Neural progenitor cell (in vitro differentiated cells): ENCODE results near the gene ATP6V1D. TPM values are rescaled to one million over a fixed set of nuclear protein-coding genes. Genes with fewer than 3 reads are reported as not detected.

ENCODE experiments used
- DNase-seq: peaks from one replicate; pipeline ENCODE4 v3.0.0-alpha.2; 2016; ENCODE audit warnings: low spot score
- H2AFZ ChIP-seq: fragments of 200-600 bp; sonication (generic); replicated peaks from 2 replicates; pipeline ENCODE4 v1.6.1; 2016; ENCODE audit warnings: antibody characterized with exemption
- H3F3A ChIP-seq: fragments of 200-600 bp; sonication (generic); 2 replicates; pipeline ENCODE4 v1.6.1; 2016; ENCODE audit warnings: antibody characterized with exemption, low read depth
- H3K27ac ChIP-seq: fragments of 200-600 bp; sonication (generic); 2 replicates; pipeline ENCODE4 v1.5.1; 2016; ENCODE audit warnings: mild to moderate bottlenecking
- H3K27me3 ChIP-seq: fragments of 200-600 bp; sonication (generic); 2 replicates; pipeline ENCODE4 v1.6.1; 2016; ENCODE audit warnings: mild to moderate bottlenecking, moderate library complexity
- H3K36me3 ChIP-seq: fragments of 200-600 bp; sonication (generic); 2 replicates; pipeline ENCODE4 v1.5.1; 2016
- H3K4me1 ChIP-seq: fragments of 200-600 bp; sonication (generic); 2 replicates; pipeline ENCODE4 v1.6.1; 2016; ENCODE audit warnings: mixed run types
- H3K4me2 ChIP-seq: fragments of 200-600 bp; sonication (generic); 2 replicates; pipeline ENCODE4 v1.6.1; 2016
- H3K4me3 ChIP-seq: fragments of 200-600 bp; sonication (generic); 2 replicates; pipeline ENCODE4 v1.5.1; 2016
- H3K79me2 ChIP-seq: fragments of 200-600 bp; sonication (generic); 2 replicates; pipeline ENCODE4 v1.6.1; 2016; ENCODE audit warnings: low read depth
- H3K9ac ChIP-seq: fragments of 200-600 bp; sonication (generic); 2 replicates; pipeline ENCODE4 v1.6.1; 2016
- H3K9me3 ChIP-seq: fragments of 200-600 bp; sonication (generic); 2 replicates; pipeline ENCODE4 v1.5.1; 2016; ENCODE audit warnings: low read depth
- H4K20me1 ChIP-seq: fragments of 200-600 bp; sonication (generic); 2 replicates; pipeline ENCODE4 v1.6.1; 2016; ENCODE audit warnings: low read depth
- H3K27ac Mint-ChIP-seq: 3 replicates; pipeline ENCODE4 v1.8.0; 2021; ENCODE audit warnings: mixed read lengths
- H3K27me3 Mint-ChIP-seq: 2 replicates; pipeline ENCODE4 v1.8.0; 2022; ENCODE audit warnings: low read depth, mild to moderate bottlenecking, inconsistent platforms, moderate library complexity, mixed read lengths; ENCODE audit not compliant: insufficient read depth
- H3K36me3 Mint-ChIP-seq: 3 replicates; pipeline ENCODE4 v1.8.0; 2021; ENCODE audit warnings: mixed read lengths
- H3K4me1 Mint-ChIP-seq: 3 replicates; pipeline ENCODE4 v1.8.0; 2021; ENCODE audit warnings: mixed read lengths
- H3K4me3 Mint-ChIP-seq: 3 replicates; pipeline ENCODE4 v1.8.0; 2021; ENCODE audit warnings: mild to moderate bottlenecking, moderate library complexity, mixed read lengths
- H3K9me3 Mint-ChIP-seq: 3 replicates; pipeline ENCODE4 v1.8.0; 2020; ENCODE audit warnings: mixed read lengths
- EZH2 ChIP-seq: fragments of 200-600 bp; sonication (generic); IDR thresholded peaks from 2 replicates; pipeline ENCODE4 v1.6.1; 2017; ENCODE audit warnings: antibody characterized with exemption, mild to moderate bottlenecking, moderate library complexity
- EZH2phosphoT487 ChIP-seq: fragments of 200-600 bp; sonication (generic); IDR thresholded peaks from 2 replicates; pipeline ENCODE4 v1.6.1; 2017; ENCODE audit warnings: antibody characterized with exemption
- total RNA-seq: library from RNA; depleted of rRNA; stranded (reverse); fragments of >200 nt; gene quantifications from 2 replicates; pipeline ENCODE4 v1.2.3, GENCODE V29; 2015; ENCODE audit warnings: low replicate concordance
- TF ChIP-seq, protein P1 (sequence below): fragments of 200-600 bp; sonication (generic); IDR thresholded peaks from 2 replicates; pipeline ENCODE4 v1.5.1; 2017; ENCODE audit warnings: antibody characterized with exemption, mild to moderate bottlenecking

The ATP6V1D gene
- total RNA-seq, 1 donor from 2014 or later, result 79.9 TPM

DNA sequence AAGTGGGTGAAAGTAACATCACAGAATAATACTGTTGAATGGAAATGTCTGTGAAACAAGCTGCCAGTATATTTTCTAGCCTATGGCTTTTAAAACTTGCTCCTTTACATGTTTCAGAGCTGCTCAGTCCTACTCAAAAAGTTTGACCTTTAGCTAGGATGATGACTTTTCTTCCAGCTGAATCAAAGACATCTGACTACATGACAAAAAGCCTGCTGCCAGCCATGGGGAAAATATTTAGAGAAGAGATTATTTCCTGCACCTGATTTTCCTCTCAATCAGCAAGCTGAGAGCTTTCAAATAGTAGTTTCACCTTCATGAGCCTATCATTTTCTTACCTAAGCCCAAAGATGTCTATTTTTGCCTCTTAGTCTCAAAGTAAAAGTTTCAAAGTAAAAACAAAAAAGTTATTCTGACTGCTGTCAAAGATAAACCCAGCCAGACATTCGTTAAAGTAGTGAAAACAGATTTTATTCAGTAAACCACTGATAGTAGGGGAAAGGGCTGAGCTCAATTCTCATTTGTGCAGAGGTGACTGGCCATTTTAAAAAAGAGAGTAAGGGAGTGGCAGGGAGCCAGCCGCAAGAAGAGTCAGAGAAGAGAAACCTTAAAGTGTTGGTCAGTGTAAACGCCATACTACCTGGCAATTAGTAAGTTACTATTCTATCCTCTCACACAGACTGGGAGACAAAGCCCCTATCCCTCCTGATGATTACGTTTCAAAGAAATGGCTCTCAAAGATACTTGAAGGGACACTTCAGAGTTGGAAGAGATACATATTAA lies 2.2 kb downstream of the ATP6V1D start:
- no peaks in the 10 kb centered on the region for H3F3A ChIP-seq
- H3K4me3 Mint-ChIP-seq, result peak overlapping the region; percentile 99
- no peaks in the 10 kb centered on the region for H3K36me3 Mint-ChIP-seq
- peaks cover 27% of the 10 kb centered on the region for H3K4me1 Mint-ChIP-seq
- peaks cover 90% of the 10 kb centered on the region for H3K79me2 ChIP-seq
- H3K9me3 ChIP-seq, result no peaks in the 10 kb centered on the region
- H3K27me3 ChIP-seq, result no peaks in the 10 kb centered on the region
- H3K9ac ChIP-seq, result peak overlapping the region; percentile 17
- H3K27ac ChIP-seq, result no peak overlapping the region
- no peaks in the 10 kb centered on the region for H3K27me3 Mint-ChIP-seq
- H3K4me3 ChIP-seq, result no peak overlapping the region
- no peak for DNase-seq
- no peak overlapping the region for H2AFZ ChIP-seq
- peaks cover 18% of the 10 kb centered on the region for H4K20me1 ChIP-seq
- H3K9me3 Mint-ChIP-seq, result no peaks in the 10 kb centered on the region
- H3K4me1 ChIP-seq, result peaks cover 20% of the 10 kb centered on the region
- peak overlapping the region; percentile 95 for H3K4me2 ChIP-seq
- H3K27ac Mint-ChIP-seq, result no peak overlapping the region
- TF ChIP-seq EZH2phosphoT487 (no peak), EZH2 (no peak)
- TF ChIP-seq, protein P1, sequence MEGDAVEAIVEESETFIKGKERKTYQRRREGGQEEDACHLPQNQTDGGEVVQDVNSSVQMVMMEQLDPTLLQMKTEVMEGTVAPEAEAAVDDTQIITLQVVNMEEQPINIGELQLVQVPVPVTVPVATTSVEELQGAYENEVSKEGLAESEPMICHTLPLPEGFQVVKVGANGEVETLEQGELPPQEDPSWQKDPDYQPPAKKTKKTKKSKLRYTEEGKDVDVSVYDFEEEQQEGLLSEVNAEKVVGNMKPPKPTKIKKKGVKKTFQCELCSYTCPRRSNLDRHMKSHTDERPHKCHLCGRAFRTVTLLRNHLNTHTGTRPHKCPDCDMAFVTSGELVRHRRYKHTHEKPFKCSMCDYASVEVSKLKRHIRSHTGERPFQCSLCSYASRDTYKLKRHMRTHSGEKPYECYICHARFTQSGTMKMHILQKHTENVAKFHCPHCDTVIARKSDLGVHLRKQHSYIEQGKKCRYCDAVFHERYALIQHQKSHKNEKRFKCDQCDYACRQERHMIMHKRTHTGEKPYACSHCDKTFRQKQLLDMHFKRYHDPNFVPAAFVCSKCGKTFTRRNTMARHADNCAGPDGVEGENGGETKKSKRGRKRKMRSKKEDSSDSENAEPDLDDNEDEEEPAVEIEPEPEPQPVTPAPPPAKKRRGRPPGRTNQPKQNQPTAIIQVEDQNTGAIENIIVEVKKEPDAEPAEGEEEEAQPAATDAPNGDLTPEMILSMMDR, result no peak
- no peaks in the 10 kb centered on the region for H3K36me3 ChIP-seq

- Histone ChIP-seq H3K27ac (no peak overlapping the region), H3K4me2 (no peak overlapping the region), H2AFZ (no peak overlapping the region), H3K9ac (no peak overlapping the region), H3K79me2 (peaks cover 44% of the 10 kb centered on the region), H4K20me1 (no peaks in the 10 kb centered on the region), H3F3A (no peaks in the 10 kb centered on the region), H3K36me3 (peaks cover 4% of the 10 kb centered on the region), H3K9me3 (no peaks in the 10 kb centered on the region), H3K4me3 (no peak overlapping the region), H3K4me1 (no peaks in the 10 kb centered on the region), H3K27me3 (no peaks in the 10 kb centered on the region)
- Mint-ChIP-seq H3K27ac (no peak overlapping the region), H3K4me3 (no peak overlapping the region), H3K36me3 (peaks cover 6% of the 10 kb centered on the region), H3K27me3 (no peaks in the 10 kb centered on the region), H3K4me1 (no peaks in the 10 kb centered on the region), H3K9me3 (no peaks in the 10 kb centered on the region)
- DNase-seq, result no peak
- TF ChIP-seq, protein P1, result no peak
- TF ChIP-seq EZH2phosphoT487 (no peak), EZH2 (no peak)
Observed at GRCh38 chr14:67352055-67352454, 7.5 kb downstream of the ATP6V1D start.

DNA sequence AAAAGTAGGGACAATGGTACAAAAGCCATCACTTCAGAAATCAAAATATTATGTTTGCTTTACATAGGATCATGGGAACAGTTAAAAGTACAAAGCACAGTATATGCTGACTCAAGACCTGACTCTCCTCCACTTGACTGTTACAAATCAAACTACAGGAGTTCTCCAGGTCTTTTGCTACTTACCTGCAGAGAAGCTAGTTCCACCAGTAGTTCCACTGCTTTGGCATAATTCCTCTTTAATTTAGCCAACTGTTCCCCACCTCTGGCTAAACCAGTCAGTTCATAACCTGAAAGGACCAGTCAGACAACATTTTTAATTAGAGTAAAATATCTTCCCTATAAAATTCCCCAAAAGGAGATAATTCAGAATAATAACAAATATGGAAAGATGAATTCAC lies 14.0 kb downstream of the ATP6V1D start:
- Mint-ChIP-seq H3K27ac (no peak overlapping the region), H3K4me1 (no peaks in the 10 kb centered on the region), H3K9me3 (no peaks in the 10 kb centered on the region), H3K4me3 (no peak overlapping the region), H3K27me3 (no peaks in the 10 kb centered on the region), H3K36me3 (peaks cover 26% of the 10 kb centered on the region)
- no peaks in the 10 kb centered on the region for H3F3A ChIP-seq
- DNase-seq, result no peak
- peaks cover 14% of the 10 kb centered on the region for H3K36me3 ChIP-seq
- H3K27ac ChIP-seq, result no peak overlapping the region
- H3K79me2 ChIP-seq, result no peaks in the 10 kb centered on the region
- TF ChIP-seq EZH2 (no peak), EZH2phosphoT487 (no peak)
- TF ChIP-seq, protein P1, result no peak
- H3K27me3 ChIP-seq, result no peaks in the 10 kb centered on the region
- no peaks in the 10 kb centered on the region for H3K4me1 ChIP-seq
- no peak overlapping the region for H3K9ac ChIP-seq
- H3K4me2 ChIP-seq, result no peak overlapping the region
- H3K9me3 ChIP-seq, result no peaks in the 10 kb centered on the region
- no peak overlapping the region for H3K4me3 ChIP-seq
- no peak overlapping the region for H2AFZ ChIP-seq
- H4K20me1 ChIP-seq, result no peaks in the 10 kb centered on the region
